ENCODE results near the gene P2RY12.
A peak's percentile ranks its signal among the peaks of the same experiment; 100 is the strongest.

The P2RY12 gene

DNA sequence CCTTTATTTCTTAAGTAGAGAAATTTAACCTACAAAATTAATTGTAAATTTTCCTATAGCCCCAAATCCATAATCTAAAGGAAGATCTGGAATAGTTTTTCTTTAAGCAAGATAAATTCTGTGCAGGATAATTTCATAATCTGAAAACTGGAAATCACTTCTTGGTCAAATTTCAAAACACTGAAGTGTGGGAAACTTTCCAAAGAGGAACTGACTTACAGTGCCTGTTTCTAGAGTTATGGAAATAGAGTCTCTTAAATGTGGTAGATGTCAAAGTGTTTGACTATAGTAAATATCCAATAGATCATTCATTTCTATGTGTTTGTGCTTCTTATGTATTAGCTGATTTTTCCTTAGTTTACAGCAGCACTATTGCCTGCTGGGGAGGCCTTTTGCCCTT lies 53.7 kb downstream of the P2RY12 start:
- DNase-seq = no peak

GRCh38 chr3:151330379-151330778 lies 54.2 kb downstream of the P2RY12 start:
- no peak for DNase-seq

GRCh38 chr3:151329363-151329762 lies 55.2 kb downstream of the P2RY12 start, which contains the start of gene P2RY13:
Gene P2RY13 (minus strand): TSS chr3:151329549. CDS start chr3:151329528, 21 bp downstream.
- no peak for DNase-seq

- DNase-seq = no peak
These were observed 56.1 kb downstream of the P2RY12 start for GRCh38 chr3:151328298-151328995.

GRCh38 chr3:151327571-151328198 lies 56.9 kb downstream of the P2RY12 start:
- peak in 1 of 2 donors; percentile 35 for DNase-seq

DNA sequence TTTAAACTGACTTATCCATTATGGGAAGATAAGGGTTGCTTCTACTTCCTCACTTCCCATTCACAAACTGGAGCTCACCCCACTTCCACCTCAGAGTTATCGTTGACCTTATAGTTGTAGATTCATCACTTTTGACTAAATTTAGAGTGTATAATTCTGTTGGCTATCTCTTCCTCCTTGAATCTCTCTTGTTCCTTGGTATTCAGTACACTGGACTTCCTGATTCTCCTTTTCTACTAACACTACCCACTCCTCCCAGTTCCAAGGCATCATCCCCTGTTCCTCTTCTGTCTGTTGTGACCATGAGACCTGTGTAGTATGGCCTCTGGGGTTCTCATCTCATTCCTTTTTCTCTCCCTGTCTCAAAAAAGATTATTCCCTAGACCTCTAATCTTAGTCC lies 62.0 kb downstream of the P2RY12 start:
- DNase-seq = no peak

GRCh38 chr3:151321526-151321925 lies 63.0 kb downstream of the P2RY12 start:
- no peak for DNase-seq

DNA sequence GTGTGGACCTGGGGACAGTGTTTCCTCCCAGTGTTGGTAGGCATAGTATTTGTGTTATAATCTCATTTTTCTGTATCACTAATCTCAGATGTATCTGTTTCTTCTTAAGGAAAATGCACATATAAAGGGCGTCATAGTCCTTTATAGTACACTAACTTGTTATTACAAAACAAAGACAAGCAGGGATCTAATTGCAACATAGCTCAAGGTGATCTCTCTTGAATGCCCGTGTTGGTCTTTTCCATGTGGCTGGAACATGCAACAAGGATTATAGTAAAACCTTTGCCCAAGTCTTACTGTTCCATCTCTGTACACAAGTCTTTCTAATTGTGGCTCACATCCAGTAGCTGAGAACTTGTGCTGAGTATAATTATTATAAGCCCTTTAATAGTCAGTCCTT lies 64.4 kb downstream of the P2RY12 start:
- DNase-seq = no peak

- no peak for DNase-seq
These were observed 64.9 kb downstream of the P2RY12 start for GRCh38 chr3:151319628-151320027.

DNA sequence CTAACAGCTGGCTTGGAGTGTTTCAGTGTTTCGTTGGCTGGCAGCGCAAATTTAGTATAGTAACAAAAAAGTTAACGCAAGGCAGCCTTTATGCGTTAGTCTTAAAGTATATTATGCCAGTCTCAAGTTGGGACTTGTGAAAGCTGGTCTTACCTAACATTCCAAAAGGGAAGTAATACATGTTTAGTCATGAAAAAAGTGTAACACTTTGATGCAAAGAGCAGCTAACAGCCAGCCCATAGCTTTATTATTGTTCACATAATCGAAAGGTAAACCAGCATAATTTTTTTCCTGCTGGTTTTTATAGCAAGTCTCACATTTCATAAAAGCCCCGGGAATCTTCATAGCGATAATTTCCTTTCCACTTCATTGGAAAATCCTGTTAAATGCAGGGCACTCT lies 65.6 kb downstream of the P2RY12 start:
- no peak for DNase-seq

DNA sequence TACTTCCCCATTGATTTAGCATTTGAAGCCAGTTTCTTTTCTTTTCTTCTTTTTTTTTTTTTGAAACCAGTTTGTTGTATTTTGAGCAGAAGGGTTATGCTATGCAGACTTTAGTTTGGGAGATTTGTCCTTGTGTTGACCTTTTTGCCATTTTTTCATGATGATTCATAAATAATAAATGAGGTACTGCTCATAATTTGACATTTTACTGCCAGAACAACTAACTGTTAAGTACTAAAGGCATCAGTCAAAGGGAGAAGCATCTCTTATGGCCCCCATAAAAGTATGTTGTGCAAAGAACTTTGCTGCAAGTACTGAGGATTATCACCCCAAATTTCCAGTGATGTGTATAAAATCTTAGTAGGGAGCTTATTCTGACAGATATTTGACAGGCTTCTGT lies 66.2 kb downstream of the P2RY12 start:
- no peak for DNase-seq

- DNase-seq = no peak
These were observed 68.1 kb downstream of the P2RY12 start, which contains the start of gene GPR87 for GRCh38 chr3:151316267-151316991. Gene GPR87 (minus strand): TSS chr3:151316820. CDS start chr3:151300100, 16,720 bp downstream.

DNA sequence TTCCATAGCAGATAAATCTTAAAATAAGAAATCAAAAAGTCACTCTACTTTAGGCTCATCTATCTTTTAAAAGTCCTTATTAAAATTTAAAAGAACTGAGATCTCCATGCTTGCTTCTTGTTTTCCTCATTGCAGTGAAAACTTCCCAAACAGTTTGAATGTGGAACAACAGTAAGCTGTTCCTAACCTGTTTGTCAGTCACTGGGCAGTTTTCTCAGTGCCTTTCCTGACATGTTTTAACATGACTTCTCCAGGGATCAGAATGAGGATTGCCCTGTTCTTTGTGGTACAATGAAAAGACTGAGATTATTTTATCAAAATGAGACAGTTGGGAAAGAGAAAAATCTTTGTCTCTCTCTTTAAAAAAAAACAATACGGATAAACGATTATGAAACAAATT lies 68.7 kb downstream of the P2RY12 start:
- no peak for DNase-seq

DNA sequence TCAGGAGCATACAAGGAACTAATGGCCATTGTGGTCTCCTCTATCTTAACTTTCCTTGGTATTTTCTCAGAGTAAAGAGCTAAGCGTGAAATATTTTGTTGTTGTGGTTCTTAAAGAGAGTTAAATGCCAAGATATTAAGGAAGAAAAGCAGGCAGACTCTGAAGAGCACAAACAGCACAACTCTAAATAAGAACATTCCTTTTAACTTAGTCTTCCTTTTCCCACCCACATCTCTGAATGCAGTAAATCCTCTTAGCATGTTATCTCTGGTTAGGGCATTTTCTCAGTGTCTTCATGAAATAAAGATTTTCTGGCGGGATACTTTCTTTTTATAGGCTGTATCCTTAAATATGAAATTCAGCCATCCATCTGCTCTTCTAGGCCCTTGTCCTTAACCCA lies 69.4 kb downstream of the P2RY12 start:
- no peak for DNase-seq

GRCh38 chr3:151314593-151314992 lies 70.0 kb downstream of the P2RY12 start:
- DNase-seq = no peak

- no peak for DNase-seq
These were observed 70.4 kb downstream of the P2RY12 start for GRCh38 chr3:151314137-151314536.

- no peak for DNase-seq
These were observed 71.6 kb downstream of the P2RY12 start for GRCh38 chr3:151312972-151313371.

DNA sequence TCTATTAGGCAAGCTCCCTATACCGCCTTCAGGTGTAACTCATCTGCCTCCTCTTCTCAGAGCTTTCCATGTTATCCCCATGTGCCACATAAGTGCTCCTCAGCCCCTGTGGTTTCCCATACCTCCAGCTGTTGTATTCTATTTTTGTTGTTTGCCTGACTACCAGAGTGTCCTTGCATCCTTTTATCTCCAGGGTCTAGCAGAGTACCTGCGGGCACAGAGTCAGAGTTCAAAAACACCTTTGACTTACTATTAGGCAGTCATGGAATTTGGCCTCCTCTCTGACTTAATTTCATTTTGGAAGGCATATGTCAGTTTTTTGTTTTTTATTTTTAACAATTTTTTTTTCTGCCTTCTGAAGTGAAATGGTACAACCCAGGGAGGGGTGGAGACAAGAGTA lies 75.0 kb downstream of the P2RY12 start:
- DNase-seq = no peak

GRCh38 chr3:151307583-151308488 lies 76.7 kb downstream of the P2RY12 start:
- no peak for DNase-seq

- DNase-seq = no peak
These were observed 77.4 kb downstream of the P2RY12 start for GRCh38 chr3:151307131-151307530.

DNA sequence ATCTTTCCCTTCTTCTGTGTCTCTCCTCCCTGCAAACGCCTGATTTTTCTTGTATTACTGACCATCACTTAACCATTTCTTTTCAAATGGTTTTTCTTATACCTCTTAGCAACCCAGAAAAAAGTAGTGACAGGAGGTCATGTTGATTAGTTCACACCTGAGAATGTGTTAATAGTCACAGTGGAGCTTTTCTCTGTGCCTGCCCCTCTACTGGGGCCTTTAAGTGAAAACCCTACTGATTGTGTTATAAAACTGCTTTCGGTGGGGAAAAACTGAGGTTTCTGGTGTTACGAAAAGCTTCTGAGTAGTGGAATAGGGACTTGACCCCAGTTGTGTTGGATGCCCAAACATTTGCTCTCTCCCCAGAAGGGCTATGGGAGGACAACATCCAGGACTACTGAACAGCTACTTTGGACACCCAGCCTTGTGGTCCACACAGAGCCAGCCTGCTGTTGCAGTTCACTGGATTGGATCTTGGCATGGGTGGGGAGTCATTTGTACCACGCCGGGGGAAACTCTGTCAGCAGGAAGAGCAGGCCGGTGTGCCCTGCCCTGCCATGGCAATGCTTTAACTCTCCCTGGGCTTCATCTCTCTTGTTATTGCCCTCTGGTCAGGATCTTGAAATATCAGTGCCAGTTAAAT lies 78.3 kb downstream of the P2RY12 start:
- no peak for DNase-seq

GRCh38 chr3:151305775-151306151 lies 78.8 kb downstream of the P2RY12 start:
- DNase-seq = no peak

Data from hippocampal formation (tissue), 2 donors.